HFF-Myc (cell line): ENCODE data around the gene TCTN2.

Experiments
- DNase-seq: peaks from one replicate; pipeline ENCODE4 v3.0.0-alpha.2; 2011; ENCODE audit warnings: low read depth; ENCODE audit errors: extremely low read depth
- H3K4me3 ChIP-seq: replicated peaks from 2 replicates; pipeline ENCODE4 v1.5.1; 2011; ENCODE audit warnings: low read depth, mild to moderate bottlenecking, control low read depth, low read length
- TF ChIP-seq, protein P1 (sequence below): IDR thresholded peaks from 2 replicates; pipeline ENCODE4 v1.5.1; 2012; ENCODE audit warnings: mild to moderate bottlenecking, low read depth, low read length, control low read depth; ENCODE audit errors: missing control alignments

TCTN2 gene

DNA sequence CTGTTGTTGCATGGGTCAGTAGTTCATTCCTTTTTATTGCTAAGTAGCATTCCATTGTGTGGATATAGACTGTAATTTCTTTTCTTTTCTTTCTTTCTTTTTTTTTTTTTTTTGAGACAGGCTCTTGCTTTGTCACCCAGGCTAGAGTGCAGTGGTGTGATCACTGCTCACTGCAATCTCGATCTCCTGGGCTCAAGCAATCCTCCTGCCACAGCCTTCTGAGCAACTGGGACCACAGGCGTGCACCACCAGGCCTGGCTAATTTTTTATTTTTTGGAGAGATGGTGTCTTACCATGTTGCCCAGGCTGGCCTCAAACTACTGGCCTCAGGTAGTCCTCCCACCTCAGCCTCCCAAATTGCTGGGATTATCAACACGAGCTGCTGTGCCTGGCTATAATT is 46.4 kb downstream of the TCTN2 start:
- TF ChIP-seq, protein P1, sequence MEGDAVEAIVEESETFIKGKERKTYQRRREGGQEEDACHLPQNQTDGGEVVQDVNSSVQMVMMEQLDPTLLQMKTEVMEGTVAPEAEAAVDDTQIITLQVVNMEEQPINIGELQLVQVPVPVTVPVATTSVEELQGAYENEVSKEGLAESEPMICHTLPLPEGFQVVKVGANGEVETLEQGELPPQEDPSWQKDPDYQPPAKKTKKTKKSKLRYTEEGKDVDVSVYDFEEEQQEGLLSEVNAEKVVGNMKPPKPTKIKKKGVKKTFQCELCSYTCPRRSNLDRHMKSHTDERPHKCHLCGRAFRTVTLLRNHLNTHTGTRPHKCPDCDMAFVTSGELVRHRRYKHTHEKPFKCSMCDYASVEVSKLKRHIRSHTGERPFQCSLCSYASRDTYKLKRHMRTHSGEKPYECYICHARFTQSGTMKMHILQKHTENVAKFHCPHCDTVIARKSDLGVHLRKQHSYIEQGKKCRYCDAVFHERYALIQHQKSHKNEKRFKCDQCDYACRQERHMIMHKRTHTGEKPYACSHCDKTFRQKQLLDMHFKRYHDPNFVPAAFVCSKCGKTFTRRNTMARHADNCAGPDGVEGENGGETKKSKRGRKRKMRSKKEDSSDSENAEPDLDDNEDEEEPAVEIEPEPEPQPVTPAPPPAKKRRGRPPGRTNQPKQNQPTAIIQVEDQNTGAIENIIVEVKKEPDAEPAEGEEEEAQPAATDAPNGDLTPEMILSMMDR = no peak
- DNase-seq = no peak
- H3K4me3 ChIP-seq = no peak overlapping the region

DNA sequence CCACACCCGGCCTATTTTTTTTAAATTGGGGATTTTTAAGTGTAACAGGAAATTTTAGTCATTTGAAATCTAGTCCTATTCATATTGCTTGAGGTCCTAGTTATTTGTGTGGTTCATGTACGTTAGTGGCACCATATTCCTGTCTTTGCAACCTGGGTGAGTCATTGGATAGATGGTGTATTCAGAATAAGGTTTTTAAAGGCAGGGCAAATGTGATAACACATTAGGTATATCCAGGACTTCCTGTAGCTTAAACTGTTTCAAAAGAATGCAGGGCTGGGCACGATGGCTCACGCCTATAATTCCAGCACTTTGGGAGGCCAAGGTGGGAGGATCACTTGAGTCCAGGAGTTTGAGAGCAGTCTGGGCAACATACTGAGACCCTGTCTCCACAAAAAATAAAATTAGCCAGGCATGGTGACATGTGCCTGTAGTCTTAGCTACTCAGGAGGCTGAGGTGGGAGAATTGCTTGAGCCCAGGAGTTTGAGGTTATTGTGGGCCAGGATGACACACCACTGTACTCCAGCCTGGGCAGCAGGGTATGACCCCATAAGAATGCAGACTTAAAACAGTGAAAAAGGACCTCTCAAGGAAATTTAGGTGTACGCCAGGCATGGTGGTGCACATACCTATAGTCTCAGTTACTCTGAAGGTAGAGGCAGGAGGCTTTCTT is 49.4 kb downstream of the TCTN2 start:
- DNase-seq = no peak
- TF ChIP-seq, protein P1 = no peak
- H3K4me3 ChIP-seq = no peak overlapping the region

DNA sequence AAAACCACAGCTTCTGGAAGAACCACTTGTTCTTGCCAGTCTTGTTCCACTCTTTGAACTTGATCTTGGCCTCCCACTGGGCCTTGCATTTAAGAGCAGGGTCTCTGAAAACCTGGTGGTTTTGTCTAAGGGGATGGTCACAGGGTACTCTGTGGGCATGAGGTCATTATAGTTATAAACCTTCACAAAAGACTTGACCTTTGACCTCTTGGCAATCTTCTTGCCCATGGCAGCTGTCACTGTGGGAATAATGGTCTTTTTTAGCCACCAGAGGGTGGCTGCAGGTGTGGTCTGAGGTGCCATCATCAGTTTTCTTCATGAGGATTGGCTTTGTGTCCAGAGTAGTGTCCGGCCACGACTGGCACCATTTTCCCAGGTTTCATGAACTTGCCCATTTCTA is 50.3 kb downstream of the TCTN2 start:
- DNase-seq = no peak
- TF ChIP-seq, protein P1 = no peak
- H3K4me3 ChIP-seq = no peak overlapping the region

DNA sequence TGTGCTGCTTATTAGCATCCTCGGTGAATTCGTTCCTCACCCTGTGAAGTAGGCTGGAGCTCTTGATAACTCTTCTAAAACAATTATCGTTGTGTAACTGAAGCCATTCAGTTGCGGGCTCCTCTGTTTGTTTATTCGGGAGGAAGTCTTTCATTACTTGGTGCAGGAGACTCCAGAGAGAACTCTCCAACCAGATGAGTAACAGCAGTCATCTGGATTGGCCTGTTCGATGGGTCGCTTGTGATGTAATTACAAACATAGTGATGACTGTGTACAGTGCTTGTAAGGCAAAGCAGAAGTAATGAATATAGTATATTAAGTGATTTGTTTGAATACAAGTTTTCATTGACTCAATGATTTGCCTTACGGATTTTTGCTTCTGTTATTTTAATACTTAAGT is 52.1 kb downstream of the TCTN2 start:
- TF ChIP-seq, protein P1 = no peak
- H3K4me3 ChIP-seq = no peak overlapping the region
- DNase-seq = no peak

DNA sequence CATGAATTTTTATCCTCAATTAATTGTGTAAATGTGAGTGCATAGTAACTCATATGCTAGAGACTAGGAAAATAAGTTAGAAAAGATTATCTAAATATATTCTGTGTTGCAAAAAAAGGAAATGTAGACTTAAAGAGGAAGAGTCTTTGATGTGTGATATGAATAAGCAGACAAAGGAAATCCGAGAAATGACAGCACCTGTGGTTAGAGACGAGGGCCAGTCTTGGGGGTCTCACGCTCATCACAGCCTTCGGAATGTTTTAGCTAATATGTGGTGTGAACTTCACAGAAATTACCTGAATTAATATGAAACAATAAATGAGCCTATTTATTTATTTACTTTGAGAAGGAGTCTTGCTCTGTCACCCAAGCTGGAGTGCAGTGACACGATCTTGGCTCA is 52.9 kb downstream of the TCTN2 start:
- DNase-seq = no peak
- no peak overlapping the region for H3K4me3 ChIP-seq
- TF ChIP-seq, protein P1 = no peak

DNA sequence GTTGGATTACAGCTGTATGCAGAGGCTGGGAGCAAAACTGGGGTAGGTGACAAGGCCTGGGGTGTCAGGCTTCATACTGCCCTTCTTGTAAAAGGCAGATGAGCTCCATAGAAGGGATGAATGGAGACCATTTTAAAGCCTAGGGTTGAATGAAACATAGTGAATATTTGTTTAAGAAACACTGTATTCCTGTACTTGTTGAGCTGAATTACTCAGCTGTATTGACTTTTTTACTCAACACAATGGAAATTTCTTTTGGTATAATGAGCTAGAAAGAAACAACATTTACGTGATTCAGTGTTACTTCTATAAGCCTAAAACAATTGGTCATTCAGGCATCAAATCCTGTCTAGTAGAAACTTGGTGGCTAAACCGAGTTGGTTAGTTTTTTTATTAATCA is 55.3 kb downstream of the TCTN2 start:
- no peak for DNase-seq
- TF ChIP-seq, protein P1 = no peak

DNA sequence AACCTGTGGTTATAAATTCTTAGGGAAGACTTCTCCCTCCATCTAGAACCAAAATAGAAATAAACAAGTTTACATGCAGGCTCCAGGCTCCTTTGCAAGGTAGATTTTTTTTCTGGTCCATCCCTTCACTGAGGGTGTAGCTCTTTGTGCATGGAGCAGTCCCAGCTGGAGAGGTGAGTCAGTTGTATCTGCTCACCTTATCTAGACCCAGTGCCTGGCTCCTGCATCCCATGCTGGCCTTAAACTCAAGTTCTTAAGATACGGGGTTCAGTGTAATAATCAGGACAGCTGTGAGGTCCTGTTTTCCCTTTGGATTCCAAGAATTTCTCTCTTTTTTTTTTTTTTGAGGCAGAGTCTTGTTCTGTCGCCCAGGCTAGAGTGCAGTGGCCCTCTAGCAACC is 56.0 kb downstream of the TCTN2 start:
- H3K4me3 ChIP-seq = no peak overlapping the region
- TF ChIP-seq, protein P1 = no peak
- no peak for DNase-seq

More for the DNA sequence above, 55.3 kb downstream of the TCTN2 start:
- H3K4me3 ChIP-seq = no peak overlapping the region
